GM18526 (cell line): ENCODE measurements around the gene TOP1.

ENCODE experiments used
- POLR2A ChIP-seq: IDR thresholded peaks from 3 replicates; pipeline ENCODE4 v1.6.1; 2011; ENCODE audit not compliant: insufficient read length; ENCODE audit errors: extremely low read depth

The TOP1 gene

GRCh38 chr20:41018153-41018552 lies 10.5 kb upstream of the TOP1 start:
- no peak for TF ChIP-seq POLR2A

GRCh38 chr20:41023549-41023948 lies 5.1 kb upstream of the TOP1 start:
- TF ChIP-seq POLR2A, result no peak

- no peak for TF ChIP-seq POLR2A
Observed at GRCh38 chr20:41027366-41027765, 1.3 kb upstream of the TOP1 start.

GRCh38 chr20:41027872-41028358 lies 707 bp upstream of the TOP1 start:
- no peak for TF ChIP-seq POLR2A

- TF ChIP-seq POLR2A, result no peak
Observed at GRCh38 chr20:41029150-41029901, 704 bp downstream of the TOP1 start.

- no peak for TF ChIP-seq POLR2A
Observed at GRCh38 chr20:41030061-41030460, 1.4 kb downstream of the TOP1 start.

- TF ChIP-seq POLR2A, result no peak
Observed at GRCh38 chr20:41030531-41031242, 2.1 kb downstream of the TOP1 start.

GRCh38 chr20:41031243-41031619 lies 2.6 kb downstream of the TOP1 start:
- no peak for TF ChIP-seq POLR2A

GRCh38 chr20:41032271-41032670 lies 3.6 kb downstream of the TOP1 start:
- no peak for TF ChIP-seq POLR2A

GRCh38 chr20:41034239-41034638 lies 5.6 kb downstream of the TOP1 start:
- no peak for TF ChIP-seq POLR2A

GRCh38 chr20:41035207-41035606 lies 6.6 kb downstream of the TOP1 start:
- TF ChIP-seq POLR2A, result no peak

GRCh38 chr20:41037179-41037578 lies 8.6 kb downstream of the TOP1 start:
- no peak for TF ChIP-seq POLR2A

- no peak for TF ChIP-seq POLR2A
Observed at GRCh38 chr20:41038149-41038877, 9.7 kb downstream of the TOP1 start.

GRCh38 chr20:41038878-41039404 lies 10.3 kb downstream of the TOP1 start:
- no peak for TF ChIP-seq POLR2A

GRCh38 chr20:41040855-41041254 lies 12.2 kb downstream of the TOP1 start:
- no peak for TF ChIP-seq POLR2A

GRCh38 chr20:41041693-41042092 lies 13.1 kb downstream of the TOP1 start:
- no peak for TF ChIP-seq POLR2A
